ENCODE data around the gene PPP6R2.
"Not testable (repeated sequence)": the region's sequence is repeated elsewhere in the genome, so short reads cannot be mapped to it uniquely, and the experiment has no call there.

PPP6R2 gene

DNA sequence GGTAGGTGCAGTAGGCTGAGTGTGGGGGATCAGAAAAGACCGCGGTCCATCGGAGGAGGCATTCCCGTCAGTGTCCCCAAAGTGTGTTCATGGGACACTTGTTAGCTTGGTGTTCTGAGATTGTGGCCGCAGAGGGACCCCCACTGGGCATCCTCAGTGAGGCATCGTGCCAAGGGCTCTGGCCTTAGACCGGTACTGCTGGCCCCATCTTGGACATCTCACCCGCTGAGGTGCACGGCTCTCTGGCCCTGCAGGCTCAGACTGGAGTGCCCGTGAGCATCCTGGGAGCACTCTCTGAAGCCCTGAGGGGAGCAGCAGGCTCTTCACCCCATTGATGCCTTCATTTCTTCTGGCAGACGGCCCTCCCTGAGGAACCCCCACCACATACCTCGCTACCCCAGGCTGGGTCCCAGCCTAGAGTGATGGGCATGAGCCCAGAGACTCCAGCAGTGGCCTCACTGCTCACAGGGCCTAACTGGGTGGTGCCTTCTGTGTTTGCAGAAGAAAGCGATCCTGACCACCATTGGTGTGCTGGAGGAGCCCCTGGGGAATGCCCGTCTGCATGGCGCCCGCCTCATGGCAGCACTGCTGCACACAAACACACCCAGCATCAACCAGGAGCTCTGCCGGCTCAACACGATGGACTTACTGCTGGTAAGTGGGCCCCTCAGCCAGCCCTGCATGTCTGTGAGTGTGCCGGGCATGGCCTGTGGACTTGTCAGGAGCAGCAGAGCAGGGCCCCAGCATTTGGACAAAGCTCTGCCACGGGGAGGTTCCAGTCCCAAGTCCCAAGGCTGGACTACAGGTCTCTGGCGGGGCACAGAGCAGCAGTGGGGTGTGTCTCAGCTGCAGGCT is 80.1 kb downstream of the PPP6R2 start:
- H3K4me1 ChIP-seq (ENCODE audit: control insufficient read depth in 1 of 2, insufficient read depth in 2 of 2, low read length in 2 of 2), result no peaks in the 10 kb centered on the region
- no peaks in the 10 kb centered on the region for H3K9me3 ChIP-seq (ENCODE audit: control insufficient read depth in 1 of 2, low read length in 2 of 2)
- peaks cover 54 to 69% of the 10 kb centered on the region in 2 donors for H3K36me3 ChIP-seq (ENCODE audit: control insufficient read depth in 1 of 2, insufficient read depth in 2 of 2, low read length in 2 of 2)
- H3K9ac ChIP-seq (ENCODE audit: low read depth in 1 of 2, low read length in 2 of 2), result no peak overlapping the region
- no peak overlapping the region for H3K4me3 ChIP-seq (ENCODE audit: low read depth in 1 of 2, low read length in 2 of 2)
- no peak overlapping the region for H3K27ac ChIP-seq (ENCODE audit: low read depth, low read length)
- H3K27me3 ChIP-seq (ENCODE audit: control insufficient read depth in 1 of 2, insufficient read depth in 2 of 2, low read length in 2 of 2), result no peaks in the 10 kb centered on the region

GRCh38 chr22:50423956-50424355 is 80.8 kb downstream of the PPP6R2 start:
- peaks cover 49 to 71% of the 10 kb centered on the region in 2 donors for H3K36me3 ChIP-seq (ENCODE audit: control insufficient read depth in 1 of 2, insufficient read depth in 2 of 2, low read length in 2 of 2)

GRCh38 chr22:50425179-50425916 is 82.2 kb downstream of the PPP6R2 start:
- Histone ChIP-seq H3K36me3 (ENCODE audit: control insufficient read depth in 1 of 2, insufficient read depth in 2 of 2, low read length in 2 of 2) (peaks cover 47 to 70% of the 10 kb centered on the region in 2 donors), H3K27ac (ENCODE audit: low read depth, low read length) (no peak overlapping the region), H3K9me3 (ENCODE audit: control insufficient read depth in 1 of 2, low read length in 2 of 2) (no peaks in the 10 kb centered on the region), H3K9ac (ENCODE audit: low read depth in 1 of 2, low read length in 2 of 2) (no peak overlapping the region), H3K4me1 (ENCODE audit: control insufficient read depth in 1 of 2, insufficient read depth in 2 of 2, low read length in 2 of 2) (no peaks in the 10 kb centered on the region), H3K4me3 (ENCODE audit: low read depth in 1 of 2, low read length in 2 of 2) (no peak overlapping the region), H3K27me3 (ENCODE audit: control insufficient read depth in 1 of 2, insufficient read depth in 2 of 2, low read length in 2 of 2) (no peaks in the 10 kb centered on the region)

More at GRCh38 chr22:50423956-50424355, 80.8 kb downstream of the PPP6R2 start:
- Histone ChIP-seq H3K27ac (ENCODE audit: low read depth, low read length) (no peak overlapping the region), H3K27me3 (ENCODE audit: control insufficient read depth in 1 of 2, insufficient read depth in 2 of 2, low read length in 2 of 2) (no peaks in the 10 kb centered on the region), H3K4me1 (ENCODE audit: control insufficient read depth in 1 of 2, insufficient read depth in 2 of 2, low read length in 2 of 2) (no peaks in the 10 kb centered on the region), H3K9me3 (ENCODE audit: control insufficient read depth in 1 of 2, low read length in 2 of 2) (no peaks in the 10 kb centered on the region), H3K4me3 (ENCODE audit: low read depth in 1 of 2, low read length in 2 of 2) (no peak overlapping the region), H3K9ac (ENCODE audit: low read depth in 1 of 2, low read length in 2 of 2) (no peak overlapping the region)

DNA sequence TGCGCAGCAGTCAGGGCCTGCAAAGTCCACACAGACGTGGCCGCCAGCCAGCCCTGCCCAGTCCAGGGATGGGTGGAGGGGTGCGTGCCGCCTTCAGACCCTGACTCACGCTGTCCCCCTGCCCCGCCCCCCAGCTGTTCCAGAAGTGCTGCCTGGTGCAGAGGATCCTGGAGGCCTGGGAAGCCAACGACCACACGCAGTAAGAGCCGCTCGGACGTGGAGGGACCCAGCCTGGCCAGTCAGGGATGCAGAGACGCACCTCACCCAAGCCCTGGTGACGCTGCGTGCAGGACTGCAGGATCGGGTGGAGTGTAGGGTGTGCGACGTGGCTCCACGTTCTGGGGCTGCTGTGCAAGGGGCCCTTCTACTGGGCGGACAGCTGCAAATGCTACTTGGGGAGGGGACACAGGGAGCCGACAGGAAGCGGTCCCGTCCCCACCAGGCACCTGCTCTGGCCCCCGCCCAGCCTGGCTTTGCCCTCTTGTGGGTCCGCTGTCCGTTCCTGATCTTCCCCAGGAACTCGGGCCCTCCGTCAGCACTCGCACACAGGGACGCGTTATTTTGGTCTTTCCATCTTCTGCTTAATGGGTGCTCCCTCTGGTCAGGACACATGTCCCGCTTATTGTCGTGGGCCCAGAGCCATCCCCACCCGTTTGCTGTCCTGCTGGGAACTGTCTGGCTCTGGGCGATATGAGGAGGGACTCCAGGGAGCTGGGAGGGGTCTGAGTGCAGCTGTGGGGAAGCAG is 89.2 kb downstream of the PPP6R2 start:
- Histone ChIP-seq H3K4me3 (ENCODE audit: low read depth in 1 of 2, low read length in 2 of 2) (no peak overlapping the region), H3K9ac (ENCODE audit: low read depth in 1 of 2, low read length in 2 of 2) (no peak overlapping the region), H3K4me1 (ENCODE audit: control insufficient read depth in 1 of 2, insufficient read depth in 2 of 2, low read length in 2 of 2) (no peaks in the 10 kb centered on the region), H3K27ac (ENCODE audit: low read depth, low read length) (no peak overlapping the region), H3K9me3 (ENCODE audit: control insufficient read depth in 1 of 2, low read length in 2 of 2) (no peaks in the 10 kb centered on the region), H3K27me3 (ENCODE audit: control insufficient read depth in 1 of 2, insufficient read depth in 2 of 2, low read length in 2 of 2) (no peaks in the 10 kb centered on the region), H3K36me3 (ENCODE audit: control insufficient read depth in 1 of 2, insufficient read depth in 2 of 2, low read length in 2 of 2) (peaks cover 31 to 67% of the 10 kb centered on the region in 2 donors)

GRCh38 chr22:50432877-50433510 is 89.9 kb downstream of the PPP6R2 start:
- H3K27ac ChIP-seq (ENCODE audit: low read depth, low read length); H3K4me3 ChIP-seq (ENCODE audit: low read depth in 1 of 2, low read length in 2 of 2); H3K9me3 ChIP-seq (ENCODE audit: control insufficient read depth in 1 of 2, low read length in 2 of 2); H3K4me1 ChIP-seq (ENCODE audit: control insufficient read depth in 1 of 2, insufficient read depth in 2 of 2, low read length in 2 of 2); H3K27me3 ChIP-seq (ENCODE audit: control insufficient read depth in 1 of 2, insufficient read depth in 2 of 2, low read length in 2 of 2); H3K9ac ChIP-seq (ENCODE audit: low read depth in 1 of 2, low read length in 2 of 2): not testable (repeated sequence)
- peaks cover 31 to 73% of the 10 kb centered on the region in 2 donors for H3K36me3 ChIP-seq (ENCODE audit: control insufficient read depth in 1 of 2, insufficient read depth in 2 of 2, low read length in 2 of 2)

DNA sequence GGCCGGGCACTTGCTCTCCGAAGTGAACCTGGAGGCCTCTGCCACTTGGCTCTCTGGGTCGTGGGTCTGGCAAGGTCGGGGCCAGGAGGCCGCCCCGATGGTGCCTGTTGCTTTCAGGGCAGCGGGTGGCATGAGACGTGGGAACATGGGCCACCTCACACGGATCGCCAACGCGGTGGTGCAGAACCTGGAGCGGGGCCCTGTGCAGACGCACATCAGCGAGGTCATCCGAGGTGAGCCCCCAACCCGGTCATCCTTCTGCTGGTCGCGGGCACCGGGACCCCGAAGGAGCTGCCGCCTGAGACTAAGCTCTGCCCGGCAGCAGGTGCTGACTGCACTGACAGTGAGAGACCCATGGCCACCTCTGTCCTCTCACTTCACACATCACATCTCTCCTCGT is 91.7 kb downstream of the PPP6R2 start:
- H3K9ac ChIP-seq (ENCODE audit: low read depth in 1 of 2, low read length in 2 of 2), result no peak overlapping the region
- H3K4me1 ChIP-seq (ENCODE audit: control insufficient read depth in 1 of 2, insufficient read depth in 2 of 2, low read length in 2 of 2), result no peaks in the 10 kb centered on the region
- no peaks in the 10 kb centered on the region for H3K9me3 ChIP-seq (ENCODE audit: control insufficient read depth in 1 of 2, low read length in 2 of 2)
- H3K4me3 ChIP-seq (ENCODE audit: low read depth in 1 of 2, low read length in 2 of 2), result no peak overlapping the region
- peaks cover 27 to 77% of the 10 kb centered on the region in 2 donors for H3K36me3 ChIP-seq (ENCODE audit: control insufficient read depth in 1 of 2, insufficient read depth in 2 of 2, low read length in 2 of 2)
- H3K27me3 ChIP-seq (ENCODE audit: control insufficient read depth in 1 of 2, insufficient read depth in 2 of 2, low read length in 2 of 2), result no peaks in the 10 kb centered on the region
- no peak overlapping the region for H3K27ac ChIP-seq (ENCODE audit: low read depth, low read length)

DNA sequence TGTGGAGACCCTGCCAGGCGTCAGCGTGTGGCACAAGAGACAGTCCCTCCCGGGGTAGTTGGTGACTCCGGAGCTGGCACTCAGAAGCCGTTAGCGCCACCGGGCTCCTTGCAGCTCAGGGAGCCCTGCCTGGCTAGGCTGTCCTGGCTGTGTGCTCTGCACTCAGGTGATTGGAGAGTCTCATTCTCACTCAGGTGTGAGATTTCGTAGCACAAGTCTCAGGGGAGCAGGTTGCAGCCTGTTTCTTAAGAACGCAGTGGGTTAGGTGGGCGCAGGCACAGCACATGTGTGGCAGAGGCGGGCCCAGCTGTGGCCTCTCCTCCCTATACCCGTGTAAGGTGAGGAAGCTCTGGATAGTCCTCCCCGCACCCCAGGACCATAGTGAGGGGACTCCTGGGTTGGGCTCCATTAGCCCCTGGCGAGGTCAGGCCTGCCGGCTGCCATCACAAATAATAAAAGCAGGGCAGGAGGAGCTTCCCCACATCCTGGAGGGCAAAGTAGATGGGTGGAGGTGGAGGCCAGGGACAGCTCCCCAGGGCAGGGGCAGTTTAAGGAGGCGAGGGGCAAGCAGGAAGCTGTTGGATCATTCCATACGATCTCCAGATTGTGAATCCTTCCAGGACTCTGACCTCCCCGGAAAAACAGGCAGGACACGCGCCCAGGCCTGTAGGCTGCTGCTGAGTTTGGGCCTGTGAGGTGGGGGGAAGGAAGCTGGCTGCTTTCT is 92.3 kb downstream of the PPP6R2 start:
- Histone ChIP-seq H3K9ac (ENCODE audit: low read depth in 1 of 2, low read length in 2 of 2) (no peak overlapping the region), H3K4me3 (ENCODE audit: low read depth in 1 of 2, low read length in 2 of 2) (no peak overlapping the region), H3K36me3 (ENCODE audit: control insufficient read depth in 1 of 2, insufficient read depth in 2 of 2, low read length in 2 of 2) (peaks cover 24 to 77% of the 10 kb centered on the region in 2 donors), H3K4me1 (ENCODE audit: control insufficient read depth in 1 of 2, insufficient read depth in 2 of 2, low read length in 2 of 2) (no peaks in the 10 kb centered on the region), H3K9me3 (ENCODE audit: control insufficient read depth in 1 of 2, low read length in 2 of 2) (no peaks in the 10 kb centered on the region), H3K27ac (ENCODE audit: low read depth, low read length) (no peak overlapping the region), H3K27me3 (ENCODE audit: control insufficient read depth in 1 of 2, insufficient read depth in 2 of 2, low read length in 2 of 2) (no peaks in the 10 kb centered on the region)

GRCh38 chr22:50436015-50436830 is 93.1 kb downstream of the PPP6R2 start:
- Histone ChIP-seq H3K9me3 (ENCODE audit: control insufficient read depth in 1 of 2, low read length in 2 of 2) (no peaks in the 10 kb centered on the region), H3K36me3 (ENCODE audit: control insufficient read depth in 1 of 2, insufficient read depth in 2 of 2, low read length in 2 of 2) (peaks cover 19 to 74% of the 10 kb centered on the region in 2 donors)

More at GRCh38 chr22:50436015-50436830, 93.1 kb downstream of the PPP6R2 start:
- Histone ChIP-seq H3K27me3 (ENCODE audit: control insufficient read depth in 1 of 2, insufficient read depth in 2 of 2, low read length in 2 of 2) (no peaks in the 10 kb centered on the region), H3K4me1 (ENCODE audit: control insufficient read depth in 1 of 2, insufficient read depth in 2 of 2, low read length in 2 of 2) (no peaks in the 10 kb centered on the region), H3K9ac (ENCODE audit: low read depth in 1 of 2, low read length in 2 of 2) (no peak overlapping the region), H3K4me3 (ENCODE audit: low read depth in 1 of 2, low read length in 2 of 2) (no peak overlapping the region), H3K27ac (ENCODE audit: low read depth, low read length) (no peak overlapping the region)
